ENCODE results near the gene ZNF276.
"Not testable (repeated sequence)": the region's sequence is repeated elsewhere in the genome, so short reads cannot be mapped to it uniquely, and the experiment has no call there.

- not testable (repeated sequence) for TF ChIP-seq CTCF, EZH2phosphoT487 (IDR thresholded peaks at IDR 0.05; ENCODE audit: low read length)
Observed at GRCh38 chr16:89694784-89695085, 26.6 kb upstream of the ZNF276 start.
